Measurements from ENCODE around the gene HPCAL1. TPM values are rescaled to one million over a fixed set of nuclear protein-coding genes. Genes with fewer than 3 reads are reported as not detected.
"Not testable (repeated sequence)": the region's sequence is repeated elsewhere in the genome, so short reads cannot be mapped to it uniquely, and the experiment has no call there.

Gene HPCAL1
- total RNA-seq, 2 experiments from 2014 or later = 9.2 to 9.7 TPM

GRCh38 chr2:10292033-10292432 lies 10.7 kb upstream of the HPCAL1 start:
- TF ChIP-seq CTCF (conservative IDR thresholded peaks at IDR 0.05; ENCODE audit: low read length) = no peak
- TF ChIP-seq EZH2phosphoT487 (IDR thresholded peaks at IDR 0.05; ENCODE audit: borderline replicate concordance, low read depth, low read length) = no peak
- ChIA-PET POLR2A (no interaction called here), CTCF (ENCODE audit: unreplicated experiment) (no interaction called here)
- H3K9me2 ChIP-seq (ENCODE audit: insufficient read depth, low read length) = no peaks in the 10 kb centered on the region
- H3K36me3 ChIP-seq (ENCODE audit: insufficient read depth, low read length) = no peaks in the 10 kb centered on the region
- no peaks in the 10 kb centered on the region for H3K79me2 ChIP-seq (ENCODE audit: insufficient read depth, low read depth, low read length)
- no peak overlapping the region for H3K27ac ChIP-seq (ENCODE audit: low read depth, low read length, poor library complexity, severe bottlenecking)
- H4K20me1 ChIP-seq (ENCODE audit: insufficient read depth, low read length) = no peaks in the 10 kb centered on the region
- intact Hi-C loops (cut with micrococcal nuclease; ENCODE audit: unreplicated experiment) = no loop called here
- no peak overlapping the region for H3K4me3 ChIP-seq (ENCODE audit: low read depth, low read length, poor library complexity, severe bottlenecking)
- H3K4me2 ChIP-seq (ENCODE audit: low read length) = no peak overlapping the region
- peaks cover 6% of the 10 kb centered on the region; the same call in 1 of the 2 replicates for H3K9me3 ChIP-seq (ENCODE audit: low read length)
- no TSS peak for BruUV-seq (replicated peaks)
- DNase-seq (ENCODE audit: low spot score) = no peak
- no peaks in the 10 kb centered on the region for H3K4me1 ChIP-seq (ENCODE audit: insufficient read depth, low read length, poor library complexity, severe bottlenecking)
- no peak overlapping the region for H2AFZ ChIP-seq (ENCODE audit: low read length)

GRCh38 chr2:10293603-10294002 lies 9.1 kb upstream of the HPCAL1 start:
- TF ChIP-seq EZH2phosphoT487 (IDR thresholded peaks at IDR 0.05; ENCODE audit: borderline replicate concordance, low read depth, low read length) (no peak), CTCF (conservative IDR thresholded peaks at IDR 0.05; ENCODE audit: low read length) (no peak)
- DNase-seq (ENCODE audit: low spot score) = no peak
- Histone ChIP-seq H3K9me2 (ENCODE audit: insufficient read depth, low read length) (no peaks in the 10 kb centered on the region), H3K79me2 (ENCODE audit: insufficient read depth, low read depth, low read length) (no peaks in the 10 kb centered on the region), H3K27ac (ENCODE audit: low read depth, low read length, poor library complexity, severe bottlenecking) (no peak overlapping the region), H3K36me3 (ENCODE audit: insufficient read depth, low read length) (no peaks in the 10 kb centered on the region), H3K4me1 (ENCODE audit: insufficient read depth, low read length, poor library complexity, severe bottlenecking) (no peaks in the 10 kb centered on the region), H2AFZ (ENCODE audit: low read length) (no peak overlapping the region), H3K4me2 (ENCODE audit: low read length) (no peak overlapping the region), H3K9me3 (ENCODE audit: low read length) (peaks cover 7% of the 10 kb centered on the region; the same call in 1 of the 2 replicates), H4K20me1 (ENCODE audit: insufficient read depth, low read length) (no peaks in the 10 kb centered on the region), H3K4me3 (ENCODE audit: low read depth, low read length, poor library complexity, severe bottlenecking) (no peak overlapping the region)
- BruUV-seq (replicated peaks) = no TSS peak
- intact Hi-C loops (cut with micrococcal nuclease; ENCODE audit: unreplicated experiment) = no loop called here
- CTCF ChIA-PET (ENCODE audit: unreplicated experiment) = no interaction called here
- POLR2A ChIA-PET = interaction anchor here (1.4 kb wide), 1 partner anchor 10 kb away, joined by 3 read pairs; no protein-coding TSS in a partner anchor

- Histone ChIP-seq H3K4me1 (ENCODE audit: insufficient read depth, low read length, poor library complexity, severe bottlenecking) (no peaks in the 10 kb centered on the region), H3K27ac (ENCODE audit: low read depth, low read length, poor library complexity, severe bottlenecking) (no peak overlapping the region), H3K9me2 (ENCODE audit: insufficient read depth, low read length) (no peaks in the 10 kb centered on the region), H4K20me1 (ENCODE audit: insufficient read depth, low read length) (no peaks in the 10 kb centered on the region), H3K4me2 (ENCODE audit: low read length) (no peak overlapping the region), H3K9me3 (ENCODE audit: low read length) (peaks cover 12% of the 10 kb centered on the region; the same call in 1 of the 2 replicates), H2AFZ (ENCODE audit: low read length) (no peak overlapping the region), H3K79me2 (ENCODE audit: insufficient read depth, low read depth, low read length) (no peaks in the 10 kb centered on the region), H3K4me3 (ENCODE audit: low read depth, low read length, poor library complexity, severe bottlenecking) (no peak overlapping the region), H3K36me3 (ENCODE audit: insufficient read depth, low read length) (no peaks in the 10 kb centered on the region)
- BruUV-seq (replicated peaks) = no TSS peak
- intact Hi-C loops (cut with micrococcal nuclease; ENCODE audit: unreplicated experiment) = no loop called here
- no peak for DNase-seq (ENCODE audit: low spot score)
- ChIA-PET CTCF (ENCODE audit: unreplicated experiment) (no interaction called here), POLR2A (interaction anchor here (1.2 kb wide), 1 partner anchor 8 kb away, joined by 3 read pairs; no protein-coding TSS in a partner anchor)
- no peak for TF ChIP-seq CTCF (conservative IDR thresholded peaks at IDR 0.05; ENCODE audit: low read length)
- no peak for TF ChIP-seq EZH2phosphoT487 (IDR thresholded peaks at IDR 0.05; ENCODE audit: borderline replicate concordance, low read depth, low read length)
Measured at GRCh38 chr2:10294077-10294476, 8.6 kb upstream of the HPCAL1 start.

GRCh38 chr2:10295649-10296048 lies 7.1 kb upstream of the HPCAL1 start:
- H2AFZ ChIP-seq (ENCODE audit: low read length); DNase-seq (ENCODE audit: low spot score); BruUV-seq (replicated peaks); H3K9me2 ChIP-seq (ENCODE audit: insufficient read depth, low read length); H3K27ac ChIP-seq (ENCODE audit: low read depth, low read length, poor library complexity, severe bottlenecking); H3K36me3 ChIP-seq (ENCODE audit: insufficient read depth, low read length); intact Hi-C loops (cut with micrococcal nuclease; ENCODE audit: unreplicated experiment); H3K4me2 ChIP-seq (ENCODE audit: low read length); H3K4me1 ChIP-seq (ENCODE audit: insufficient read depth, low read length, poor library complexity, severe bottlenecking); H3K79me2 ChIP-seq (ENCODE audit: insufficient read depth, low read depth, low read length); H3K4me3 ChIP-seq (ENCODE audit: low read depth, low read length, poor library complexity, severe bottlenecking); H4K20me1 ChIP-seq (ENCODE audit: insufficient read depth, low read length); POLR2A ChIA-PET: not testable (repeated sequence)
- peaks cover 12% of the 10 kb centered on the region; the same call in 1 of the 2 replicates for H3K9me3 ChIP-seq (ENCODE audit: low read length)
- CTCF ChIA-PET (ENCODE audit: unreplicated experiment) = interaction anchor here (0.8 kb wide), 1 partner anchor 114 kb away, joined by 3 read pairs; no protein-coding TSS in a partner anchor

Measured in OCI-LY7 (cell line).